ENCODE results near the gene CYP2F1.
A peak's percentile ranks its signal among the peaks of the same experiment; 100 is the strongest.
"Not testable (repeated sequence)": the region's sequence is repeated elsewhere in the genome, so short reads cannot be mapped to it uniquely, and the experiment has no call there.

Gene CYP2F1

GRCh38 chr19:41127801-41128300 lies 13.6 kb downstream of the CYP2F1 start:
- not testable (repeated sequence) for FAIRE-seq

GRCh38 chr19:41128692-41129091 lies 14.5 kb downstream of the CYP2F1 start:
- no peak for FAIRE-seq

- FAIRE-seq: no peak
Measured at GRCh38 chr19:41131186-41131585, 17.0 kb downstream of the CYP2F1 start.

GRCh38 chr19:41133260-41133659 lies 19.0 kb downstream of the CYP2F1 start:
- FAIRE-seq: no peak

GRCh38 chr19:41134616-41135015 lies 20.4 kb downstream of the CYP2F1 start:
- FAIRE-seq: no peak

- not testable (repeated sequence) for FAIRE-seq
Measured at GRCh38 chr19:41135390-41136384, 21.5 kb downstream of the CYP2F1 start.

- FAIRE-seq: no peak
Measured at GRCh38 chr19:41136636-41137455, 22.6 kb downstream of the CYP2F1 start.

- FAIRE-seq: peak; percentile 30
Measured at GRCh38 chr19:41144403-41144802, 30.2 kb downstream of the CYP2F1 start.

- FAIRE-seq: no peak
Measured at GRCh38 chr19:41149831-41150230, 35.6 kb downstream of the CYP2F1 start.

- FAIRE-seq: not testable (repeated sequence)
Measured at GRCh38 chr19:41150986-41151385, 36.8 kb downstream of the CYP2F1 start.

GRCh38 chr19:41154060-41154459 lies 39.8 kb downstream of the CYP2F1 start:
- no peak for FAIRE-seq

- no peak for FAIRE-seq
Measured at GRCh38 chr19:41156207-41156606, 42.0 kb downstream of the CYP2F1 start.

- FAIRE-seq: no peak
Measured at GRCh38 chr19:41159881-41160280, 45.6 kb downstream of the CYP2F1 start.

GRCh38 chr19:41161903-41162302 lies 47.7 kb downstream of the CYP2F1 start:
- no peak for FAIRE-seq

- FAIRE-seq: no peak
Measured at GRCh38 chr19:41166944-41167804, 52.9 kb downstream of the CYP2F1 start.

GRCh38 chr19:41172297-41173164 lies 58.3 kb downstream of the CYP2F1 start:
- FAIRE-seq: no peak

GRCh38 chr19:41174297-41174928 lies 60.2 kb downstream of the CYP2F1 start:
- no peak for FAIRE-seq

GRCh38 chr19:41175801-41176777 lies 61.9 kb downstream of the CYP2F1 start:
- FAIRE-seq: no peak

Measured in A204.1 (cell line).